ENCODE results near the gene MGARP. TPM values are rescaled to one million over a fixed set of nuclear protein-coding genes. Genes with fewer than 3 reads are reported as not detected.
A peak's percentile ranks its signal among the peaks of the same experiment; 100 is the strongest.

Gene MGARP
- total RNA-seq, 2 donors from 2014 or later, result 4.2 to 8.9 TPM

DNA sequence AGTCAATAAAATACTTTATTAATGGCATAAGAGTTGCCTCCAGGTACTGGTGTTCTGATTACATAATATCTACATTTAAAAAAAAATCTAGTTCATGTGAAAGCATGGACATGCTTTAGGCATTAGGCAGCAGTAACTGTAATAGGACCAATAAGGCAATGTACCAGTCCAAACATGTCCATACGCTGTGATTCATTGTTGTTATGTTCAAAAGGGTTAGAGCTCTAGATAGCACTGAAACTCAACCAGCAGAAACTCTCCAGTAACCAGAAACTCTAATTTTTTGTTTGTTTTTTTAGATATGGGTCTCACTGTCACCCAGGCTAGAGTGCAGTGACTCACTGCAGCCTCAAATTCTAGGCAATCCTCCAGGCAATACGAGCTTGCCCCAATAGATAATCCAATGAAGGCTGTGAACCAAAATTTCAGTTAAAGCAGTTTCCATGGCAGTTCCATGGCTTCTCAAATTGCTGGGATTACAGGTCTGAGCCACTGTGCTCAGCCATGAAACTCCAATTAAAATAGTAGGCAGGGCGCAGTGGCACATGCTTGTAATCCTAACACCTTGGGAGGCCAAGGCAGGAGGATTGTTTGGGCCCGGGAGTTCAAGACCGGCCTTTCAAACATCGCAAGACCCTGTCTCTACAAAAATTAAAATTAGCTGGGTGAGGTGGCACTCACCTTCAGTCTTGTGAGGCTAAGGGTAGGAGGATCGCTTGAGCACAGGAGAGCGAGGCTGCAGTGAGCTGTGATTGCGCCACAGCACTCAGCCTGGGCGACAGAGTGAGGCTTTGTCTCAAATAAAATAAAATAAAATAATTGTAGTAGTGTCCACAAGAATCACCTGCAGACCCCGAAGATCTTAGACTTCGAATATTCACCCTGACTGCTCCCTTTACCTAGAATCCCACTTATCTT, 36.3 kb downstream of the MGARP start:
- TF ChIP-seq, protein P1, sequence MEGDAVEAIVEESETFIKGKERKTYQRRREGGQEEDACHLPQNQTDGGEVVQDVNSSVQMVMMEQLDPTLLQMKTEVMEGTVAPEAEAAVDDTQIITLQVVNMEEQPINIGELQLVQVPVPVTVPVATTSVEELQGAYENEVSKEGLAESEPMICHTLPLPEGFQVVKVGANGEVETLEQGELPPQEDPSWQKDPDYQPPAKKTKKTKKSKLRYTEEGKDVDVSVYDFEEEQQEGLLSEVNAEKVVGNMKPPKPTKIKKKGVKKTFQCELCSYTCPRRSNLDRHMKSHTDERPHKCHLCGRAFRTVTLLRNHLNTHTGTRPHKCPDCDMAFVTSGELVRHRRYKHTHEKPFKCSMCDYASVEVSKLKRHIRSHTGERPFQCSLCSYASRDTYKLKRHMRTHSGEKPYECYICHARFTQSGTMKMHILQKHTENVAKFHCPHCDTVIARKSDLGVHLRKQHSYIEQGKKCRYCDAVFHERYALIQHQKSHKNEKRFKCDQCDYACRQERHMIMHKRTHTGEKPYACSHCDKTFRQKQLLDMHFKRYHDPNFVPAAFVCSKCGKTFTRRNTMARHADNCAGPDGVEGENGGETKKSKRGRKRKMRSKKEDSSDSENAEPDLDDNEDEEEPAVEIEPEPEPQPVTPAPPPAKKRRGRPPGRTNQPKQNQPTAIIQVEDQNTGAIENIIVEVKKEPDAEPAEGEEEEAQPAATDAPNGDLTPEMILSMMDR (IDR thresholded peaks at IDR 0.05), result no peak
- ATAC-seq (ENCODE audit: insufficient number of reproducible peaks, low FRiP score, low read depth) (peak; percentile 99), DNase-seq (ENCODE audit: low spot score) (peak; percentile 4)
- no peak overlapping the region for H3K4me3 ChIP-seq
- peak overlapping the region; percentile 80 to 82 for H3K27ac ChIP-seq
- H3K36me3 ChIP-seq, result no peaks in the 10 kb centered on the region
- H3K9me3 ChIP-seq, result no peaks in the 10 kb centered on the region
- no peaks in the 10 kb centered on the region for H3K27me3 ChIP-seq (replicated peaks; ENCODE audit: insufficient read depth)
- peaks cover 36 to 53% of the 10 kb centered on the region in 2 donors for H3K4me1 ChIP-seq (ENCODE audit: control insufficient read depth in 1 of 2, low read depth in 2 of 2)

DNA sequence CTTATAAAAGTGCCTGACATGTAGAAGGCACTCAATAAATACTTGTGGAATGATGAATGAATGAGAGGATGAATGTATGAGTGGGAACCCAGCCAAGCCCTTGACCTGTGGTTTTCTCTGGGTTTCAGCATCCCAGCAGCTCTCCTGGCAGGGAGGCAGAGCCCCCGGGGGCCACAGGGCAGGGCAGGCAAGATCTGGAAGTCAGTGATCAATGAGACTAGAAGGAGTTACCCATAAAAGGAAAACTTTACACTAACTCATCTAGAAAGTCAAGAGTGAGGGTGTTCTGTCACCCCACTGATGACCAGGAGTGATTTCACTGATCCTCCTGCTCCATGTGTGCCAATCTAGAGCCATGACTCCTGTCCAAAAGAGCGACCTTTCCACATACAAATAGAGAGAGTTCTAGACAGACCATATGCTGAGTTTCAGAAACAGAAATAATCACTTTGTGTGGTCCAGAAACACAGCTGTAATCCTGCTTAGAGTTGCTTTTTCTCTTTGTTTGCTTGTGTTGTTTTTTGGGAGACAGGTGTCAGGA, 37.4 kb downstream of the MGARP start:
- no peak for DNase-seq (ENCODE audit: low spot score)
- Histone ChIP-seq H3K36me3 (no peaks in the 10 kb centered on the region), H3K4me1 (ENCODE audit: control insufficient read depth in 1 of 2, low read depth in 2 of 2) (peaks cover 25 to 42% of the 10 kb centered on the region in 2 donors), H3K9me3 (no peaks in the 10 kb centered on the region), H3K4me3 (no peak overlapping the region), H3K27ac (peak overlapping the region; percentile 79 to 82), H3K27me3 (replicated peaks; ENCODE audit: insufficient read depth) (no peaks in the 10 kb centered on the region)
- TF ChIP-seq, protein P1 (IDR thresholded peaks at IDR 0.05), result no peak
- ATAC-seq (ENCODE audit: insufficient number of reproducible peaks, low FRiP score, low read depth), result no peak

DNA sequence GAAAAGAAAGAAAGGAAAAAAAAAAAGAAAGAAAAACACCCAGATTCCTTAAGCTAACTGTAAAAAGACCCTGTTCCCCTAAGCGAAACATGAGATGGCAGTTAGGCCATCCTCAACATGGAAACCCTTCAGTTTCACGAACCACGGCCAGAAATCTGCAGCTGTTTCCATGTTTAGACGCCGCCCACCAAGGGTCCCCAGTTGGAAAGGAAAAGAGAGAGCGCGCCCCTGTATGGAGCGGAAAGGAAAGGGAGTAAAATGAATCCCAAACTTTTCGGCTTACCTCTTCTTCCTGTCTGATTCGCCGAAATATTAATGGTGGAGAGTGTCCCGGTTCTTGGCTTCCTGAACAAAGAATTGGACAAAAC, 38.3 kb downstream of the MGARP start:
- no peak for ATAC-seq (ENCODE audit: insufficient number of reproducible peaks, low FRiP score, low read depth)
- H3K4me3 ChIP-seq, result no peak overlapping the region
- no peaks in the 10 kb centered on the region for H3K36me3 ChIP-seq
- H3K4me1 ChIP-seq (ENCODE audit: control insufficient read depth in 1 of 2, low read depth in 2 of 2), result peaks cover 25 to 40% of the 10 kb centered on the region in 2 donors
- no peaks in the 10 kb centered on the region for H3K27me3 ChIP-seq (replicated peaks; ENCODE audit: insufficient read depth)
- DNase-seq (ENCODE audit: low spot score), result no peak
- TF ChIP-seq, protein P1 (IDR thresholded peaks at IDR 0.05), result no peak
- no peaks in the 10 kb centered on the region for H3K9me3 ChIP-seq
- no peak overlapping the region for H3K27ac ChIP-seq

DNA sequence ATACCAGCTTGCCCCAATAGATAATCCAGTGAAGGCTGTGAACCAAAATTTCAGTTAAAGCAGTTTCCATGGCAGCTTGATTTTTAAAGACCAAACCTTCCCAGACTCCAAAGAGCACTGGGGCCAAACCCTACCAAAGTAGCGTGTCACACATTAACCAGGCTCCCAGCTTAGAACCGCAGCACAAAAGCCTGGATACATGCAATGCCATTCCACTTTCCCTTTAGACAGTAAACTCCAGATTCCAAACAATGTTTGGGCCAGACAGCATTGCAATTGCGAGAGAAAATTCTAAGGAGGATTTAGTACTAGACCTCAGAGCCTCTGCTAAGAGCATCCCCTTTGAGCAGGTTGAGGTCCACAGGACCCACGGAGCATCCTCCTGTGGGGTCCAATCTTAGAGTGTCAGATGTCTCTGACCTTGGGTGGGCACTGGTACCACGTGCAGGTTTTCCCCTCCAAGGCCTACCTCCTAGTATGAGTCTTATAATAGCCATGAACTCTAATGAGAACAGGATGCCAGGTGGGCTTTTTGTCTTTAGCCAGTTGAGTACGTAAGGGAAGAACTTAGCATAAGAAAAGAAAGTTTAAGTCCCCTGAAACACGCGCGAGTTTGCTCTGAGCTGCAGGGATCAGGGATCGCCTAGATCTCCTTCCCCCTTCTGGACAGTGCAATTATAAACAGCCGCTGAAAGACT, 38.8 kb downstream of the MGARP start:
- ATAC-seq (ENCODE audit: insufficient number of reproducible peaks, low FRiP score, low read depth), result no peak
- Histone ChIP-seq H3K36me3 (no peaks in the 10 kb centered on the region), H3K4me1 (ENCODE audit: control insufficient read depth in 1 of 2, low read depth in 2 of 2) (peaks cover 24 to 35% of the 10 kb centered on the region in 2 donors), H3K4me3 (no peak overlapping the region), H3K9me3 (no peaks in the 10 kb centered on the region), H3K27me3 (replicated peaks; ENCODE audit: insufficient read depth) (no peaks in the 10 kb centered on the region), H3K27ac (no peak overlapping the region)
- TF ChIP-seq, protein P1 (IDR thresholded peaks at IDR 0.05), result no peak
- DNase-seq (ENCODE audit: low spot score), result no peak

Measured in thoracic aorta (tissue), 2 donors.